SK-N-SH treated with all-trans-retinoic acid at 6 μM for 48 hours (cell line): ENCODE data around the gene ALOX5.

ENCODE experiments used
- ATAC-seq: fragments of 200-7000 bp; cut with Tn5 transposase; 3 replicates; pipeline ENCODE4 v1.9.1; 2020; ENCODE audit warnings: mild to moderate bottlenecking, moderate library complexity
- ARNTL ChIP-seq: fragments of 450-650 bp; formaldehyde crosslinking; IDR thresholded peaks from 2 replicates; pipeline ENCODE4 v1.5.0; 2020; ENCODE audit warnings: low read depth, mild to moderate bottlenecking, moderate library complexity, borderline replicate concordance
- BACH2 ChIP-seq: fragments of 250-450 bp; sonication (Bioruptor Pico); IDR thresholded peaks from 2 replicates; pipeline ENCODE4 v1.9.0; 2021; ENCODE audit warnings: mild to moderate bottlenecking, borderline replicate concordance
- CSDC2 ChIP-seq: fragments of 250-450 bp; sonication (Bioruptor Pico); IDR thresholded peaks from 2 replicates; pipeline ENCODE4 v1.5.0; 2020; ENCODE audit warnings: mild to moderate bottlenecking, moderate library complexity
- ESRRG ChIP-seq: fragments of 250-450 bp; sonication (Bioruptor Pico); IDR thresholded peaks from 2 replicates; pipeline ENCODE4 v1.6.1; 2021; ENCODE audit warnings: mild to moderate bottlenecking
- ISL1 ChIP-seq: fragments of 250-450 bp; sonication (Bioruptor Pico); IDR thresholded peaks from 2 replicates; pipeline ENCODE4 v2.1.2; 2022; ENCODE audit warnings: mild to moderate bottlenecking, moderate library complexity
- OSR1 ChIP-seq: fragments of 250-450 bp; sonication (Bioruptor Pico); IDR thresholded peaks from 2 replicates; pipeline ENCODE4 v1.8.0; 2022; ENCODE audit warnings: moderate library complexity, mild to moderate bottlenecking, inconsistent platforms
- PPARA ChIP-seq: fragments of 250-450 bp; sonication (Bioruptor Pico); IDR thresholded peaks from 2 replicates; pipeline ENCODE4 v1.5.0; 2020; ENCODE audit warnings: mild to moderate bottlenecking, borderline replicate concordance
- RARB ChIP-seq: fragments of 250-450 bp; sonication (Bioruptor Pico); IDR thresholded peaks from 2 replicates; pipeline ENCODE4 v1.8.0; 2021; ENCODE audit warnings: mild to moderate bottlenecking, moderate library complexity
- SNAI2 ChIP-seq: fragments of 250-450 bp; sonication (Bioruptor Pico); IDR thresholded peaks from 2 replicates; pipeline ENCODE4 v1.5.0; 2020; ENCODE audit warnings: mild to moderate bottlenecking, moderate library complexity
- TCF4 ChIP-seq: fragments of 250-450 bp; sonication (Bioruptor Pico); IDR thresholded peaks from 2 replicates; pipeline ENCODE4 v1.8.0; 2021; ENCODE audit warnings: mild to moderate bottlenecking, moderate library complexity, borderline replicate concordance
- TOX ChIP-seq: fragments of 250-450 bp; sonication (Bioruptor Pico); IDR thresholded peaks from 2 replicates; pipeline ENCODE4 v1.8.0; 2021; ENCODE audit warnings: mild to moderate bottlenecking, moderate library complexity, borderline replicate concordance
- ZC3H10 ChIP-seq: fragments of 250-450 bp; sonication (Bioruptor Pico); IDR thresholded peaks from 2 replicates; pipeline ENCODE4 v1.5.1; 2021; ENCODE audit warnings: mild to moderate bottlenecking, moderate library complexity
- ZFP3 ChIP-seq: fragments of 250-450 bp; sonication (Bioruptor Pico); IDR thresholded peaks from 2 replicates; pipeline ENCODE4 v1.5.0; 2020; ENCODE audit warnings: mild to moderate bottlenecking, moderate library complexity
- ZFP30 ChIP-seq: fragments of 450-650 bp; formaldehyde crosslinking; IDR thresholded peaks from 2 replicates; pipeline ENCODE4 v1.5.0; 2022; ENCODE audit warnings: mild to moderate bottlenecking, moderate library complexity
- ZNF565 ChIP-seq: fragments of 450-650 bp; formaldehyde crosslinking; conservative IDR thresholded peaks from 2 replicates; pipeline ENCODE4 v1.5.0; 2020; ENCODE audit warnings: low read depth, mild to moderate bottlenecking, moderate library complexity
- ZNF70 ChIP-seq: fragments of 450-650 bp; formaldehyde crosslinking; IDR thresholded peaks from 2 replicates; pipeline ENCODE4 v1.5.0; 2020; ENCODE audit warnings: mild to moderate bottlenecking, moderate library complexity
- ZNF8 ChIP-seq: fragments of 450-650 bp; formaldehyde crosslinking; IDR thresholded peaks from 2 replicates; pipeline ENCODE4 v1.5.0; 2020; ENCODE audit warnings: mild to moderate bottlenecking, moderate library complexity
- TF ChIP-seq, protein P1 (sequence below): fragments of 250-450 bp; sonication (Bioruptor Pico); IDR thresholded peaks from 2 replicates; pipeline ENCODE4 v1.5.1; 2021; ENCODE audit warnings: mild to moderate bottlenecking, moderate library complexity
- TF ChIP-seq, protein P2 (sequence below): fragments of 250-450 bp; sonication (Bioruptor Pico); IDR thresholded peaks from 2 replicates; pipeline ENCODE4 v1.8.0; 2021; ENCODE audit warnings: low read depth, mild to moderate bottlenecking, moderate library complexity, borderline replicate concordance
- TF ChIP-seq, protein P3 (sequence below): fragments of 250-450 bp; sonication (Bioruptor Pico); IDR thresholded peaks from 2 replicates; pipeline ENCODE4 v1.5.1; 2020; ENCODE audit warnings: low read depth, mild to moderate bottlenecking, moderate library complexity
- TF ChIP-seq, protein P4 (sequence below): fragments of 250-450 bp; sonication (Bioruptor Pico); IDR thresholded peaks from 2 replicates; pipeline ENCODE4 v1.8.0; 2020; ENCODE audit warnings: mild to moderate bottlenecking, moderate library complexity, borderline replicate concordance
- TF ChIP-seq, protein P5 (sequence below): fragments of 250-450 bp; sonication (Bioruptor Pico); IDR thresholded peaks from 2 replicates; pipeline ENCODE4 v1.5.0; 2020; ENCODE audit warnings: mild to moderate bottlenecking, moderate library complexity

Gene ALOX5

DNA sequence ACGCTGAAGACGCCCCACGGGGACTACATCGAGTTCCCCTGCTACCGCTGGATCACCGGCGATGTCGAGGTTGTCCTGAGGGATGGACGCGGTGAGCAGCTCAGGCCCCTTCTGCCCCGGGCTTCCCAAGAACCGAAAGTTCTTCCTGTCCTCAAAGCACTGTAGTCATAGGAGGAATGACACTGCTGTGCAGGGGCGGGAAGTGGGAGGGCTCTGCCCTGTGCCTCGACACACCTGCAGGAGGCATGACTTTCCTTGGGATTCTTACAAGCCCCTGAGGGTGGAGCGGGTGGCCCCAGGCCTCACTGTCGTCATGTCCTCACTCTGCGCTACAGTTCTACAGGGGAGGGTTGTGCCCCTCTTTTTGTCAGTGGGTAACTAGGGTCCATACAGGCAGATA, 8.6 kb downstream of the ALOX5 start (continued):
- TF ChIP-seq, protein P1, sequence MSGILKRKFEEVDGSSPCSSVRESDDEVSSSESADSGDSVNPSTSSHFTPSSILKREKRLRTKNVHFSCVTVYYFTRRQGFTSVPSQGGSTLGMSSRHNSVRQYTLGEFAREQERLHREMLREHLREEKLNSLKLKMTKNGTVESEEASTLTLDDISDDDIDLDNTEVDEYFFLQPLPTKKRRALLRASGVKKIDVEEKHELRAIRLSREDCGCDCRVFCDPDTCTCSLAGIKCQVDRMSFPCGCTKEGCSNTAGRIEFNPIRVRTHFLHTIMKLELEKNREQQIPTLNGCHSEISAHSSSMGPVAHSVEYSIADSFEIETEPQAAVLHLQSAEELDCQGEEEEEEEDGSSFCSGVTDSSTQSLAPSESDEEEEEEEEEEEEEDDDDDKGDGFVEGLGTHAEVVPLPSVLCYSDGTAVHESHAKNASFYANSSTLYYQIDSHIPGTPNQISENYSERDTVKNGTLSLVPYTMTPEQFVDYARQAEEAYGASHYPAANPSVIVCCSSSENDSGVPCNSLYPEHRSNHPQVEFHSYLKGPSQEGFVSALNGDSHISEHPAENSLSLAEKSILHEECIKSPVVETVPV (CRISPR knock-in tag) = no peak
- TF ChIP-seq SNAI2 (CRISPR knock-in tag) = no peak
- TF ChIP-seq CSDC2 = no peak
- no peak for TF ChIP-seq ZFP30 (CRISPR knock-in tag)
- no peak for TF ChIP-seq ARNTL
- no peak for TF ChIP-seq ZNF70
- TF ChIP-seq, protein P2, sequence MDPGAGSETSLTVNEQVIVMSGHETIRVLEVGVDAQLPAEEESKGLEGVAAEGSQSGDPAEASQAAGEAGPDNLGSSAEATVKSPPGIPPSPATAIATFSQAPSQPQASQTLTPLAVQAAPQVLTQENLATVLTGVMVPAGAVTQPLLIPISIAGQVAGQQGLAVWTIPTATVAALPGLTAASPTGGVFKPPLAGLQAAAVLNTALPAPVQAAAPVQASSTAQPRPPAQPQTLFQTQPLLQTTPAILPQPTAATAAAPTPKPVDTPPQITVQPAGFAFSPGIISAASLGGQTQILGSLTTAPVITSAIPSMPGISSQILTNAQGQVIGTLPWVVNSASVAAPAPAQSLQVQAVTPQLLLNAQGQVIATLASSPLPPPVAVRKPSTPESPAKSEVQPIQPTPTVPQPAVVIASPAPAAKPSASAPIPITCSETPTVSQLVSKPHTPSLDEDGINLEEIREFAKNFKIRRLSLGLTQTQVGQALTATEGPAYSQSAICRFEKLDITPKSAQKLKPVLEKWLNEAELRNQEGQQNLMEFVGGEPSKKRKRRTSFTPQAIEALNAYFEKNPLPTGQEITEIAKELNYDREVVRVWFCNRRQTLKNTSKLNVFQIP (CRISPR knock-in tag) = no peak
- no peak for TF ChIP-seq TOX (CRISPR knock-in tag)
- TF ChIP-seq BACH2 = no peak
- TF ChIP-seq ZC3H10 = no peak
- TF ChIP-seq, protein P3, sequence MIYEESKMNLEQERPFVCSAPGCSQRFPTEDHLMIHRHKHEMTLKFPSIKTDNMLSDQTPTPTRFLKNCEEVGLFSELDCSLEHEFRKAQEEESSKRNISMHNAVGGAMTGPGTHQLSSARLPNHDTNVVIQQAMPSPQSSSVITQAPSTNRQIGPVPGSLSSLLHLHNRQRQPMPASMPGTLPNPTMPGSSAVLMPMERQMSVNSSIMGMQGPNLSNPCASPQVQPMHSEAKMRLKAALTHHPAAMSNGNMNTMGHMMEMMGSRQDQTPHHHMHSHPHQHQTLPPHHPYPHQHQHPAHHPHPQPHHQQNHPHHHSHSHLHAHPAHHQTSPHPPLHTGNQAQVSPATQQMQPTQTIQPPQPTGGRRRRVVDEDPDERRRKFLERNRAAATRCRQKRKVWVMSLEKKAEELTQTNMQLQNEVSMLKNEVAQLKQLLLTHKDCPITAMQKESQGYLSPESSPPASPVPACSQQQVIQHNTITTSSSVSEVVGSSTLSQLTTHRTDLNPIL = no peak

DNA sequence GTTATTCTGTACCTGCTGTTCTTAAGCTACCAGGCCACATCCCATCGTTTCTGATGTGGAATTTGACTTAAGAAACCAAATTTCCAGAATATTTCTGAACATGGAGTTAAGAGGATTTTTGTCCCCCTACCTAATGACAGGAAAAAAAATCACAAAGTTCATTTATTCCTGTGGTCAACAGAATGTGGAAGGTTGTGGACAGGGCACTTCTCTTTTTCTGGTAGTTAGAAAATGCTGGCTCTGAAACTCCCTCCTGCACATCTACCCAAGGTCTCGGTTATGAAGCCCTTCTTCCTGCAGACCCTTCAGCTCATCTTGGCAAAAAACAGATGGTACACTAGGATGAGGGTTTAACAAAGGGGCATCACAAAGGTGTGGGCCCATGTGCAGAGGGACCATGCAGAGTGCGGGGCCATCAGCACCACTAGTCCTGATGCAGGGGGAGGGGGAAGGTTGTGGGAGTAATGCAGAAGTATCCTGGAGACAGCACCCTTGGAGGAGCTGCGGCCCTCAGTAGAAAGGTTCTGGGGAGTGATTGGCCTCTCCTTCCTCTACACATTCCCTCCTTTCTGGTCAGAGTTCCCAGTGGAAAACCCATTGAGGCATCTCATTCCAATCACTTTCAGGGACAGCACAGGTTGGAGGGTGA, 9.8 kb downstream of the ALOX5 start:
- no peak for ATAC-seq
- TF ChIP-seq ZNF8 (CRISPR knock-in tag) (no peak), ZNF565 (CRISPR knock-in tag) (no peak), ZNF70 (no peak), OSR1 (CRISPR knock-in tag) (no peak), TCF4 (CRISPR knock-in tag) (no peak), ISL1 (no peak), BACH2 (no peak), ZC3H10 (no peak), ESRRG (CRISPR knock-in tag) (no peak), SNAI2 (CRISPR knock-in tag) (no peak), ZFP3 (CRISPR knock-in tag) (no peak), RARB (CRISPR knock-in tag) (no peak), ZFP30 (CRISPR knock-in tag) (no peak), TOX (CRISPR knock-in tag) (no peak), PPARA (CRISPR knock-in tag) (no peak)
- TF ChIP-seq, protein P3 = no peak
- TF ChIP-seq, protein P4, sequence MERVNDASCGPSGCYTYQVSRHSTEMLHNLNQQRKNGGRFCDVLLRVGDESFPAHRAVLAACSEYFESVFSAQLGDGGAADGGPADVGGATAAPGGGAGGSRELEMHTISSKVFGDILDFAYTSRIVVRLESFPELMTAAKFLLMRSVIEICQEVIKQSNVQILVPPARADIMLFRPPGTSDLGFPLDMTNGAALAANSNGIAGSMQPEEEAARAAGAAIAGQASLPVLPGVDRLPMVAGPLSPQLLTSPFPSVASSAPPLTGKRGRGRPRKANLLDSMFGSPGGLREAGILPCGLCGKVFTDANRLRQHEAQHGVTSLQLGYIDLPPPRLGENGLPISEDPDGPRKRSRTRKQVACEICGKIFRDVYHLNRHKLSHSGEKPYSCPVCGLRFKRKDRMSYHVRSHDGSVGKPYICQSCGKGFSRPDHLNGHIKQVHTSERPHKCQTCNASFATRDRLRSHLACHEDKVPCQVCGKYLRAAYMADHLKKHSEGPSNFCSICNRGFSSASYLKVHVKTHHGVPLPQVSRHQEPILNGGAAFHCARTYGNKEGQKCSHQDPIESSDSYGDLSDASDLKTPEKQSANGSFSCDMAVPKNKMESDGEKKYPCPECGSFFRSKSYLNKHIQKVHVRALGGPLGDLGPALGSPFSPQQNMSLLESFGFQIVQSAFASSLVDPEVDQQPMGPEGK (CRISPR knock-in tag) = no peak
- TF ChIP-seq, protein P2 (CRISPR knock-in tag) = no peak
- TF ChIP-seq, protein P1 (CRISPR knock-in tag) = no peak
- TF ChIP-seq, protein P5, sequence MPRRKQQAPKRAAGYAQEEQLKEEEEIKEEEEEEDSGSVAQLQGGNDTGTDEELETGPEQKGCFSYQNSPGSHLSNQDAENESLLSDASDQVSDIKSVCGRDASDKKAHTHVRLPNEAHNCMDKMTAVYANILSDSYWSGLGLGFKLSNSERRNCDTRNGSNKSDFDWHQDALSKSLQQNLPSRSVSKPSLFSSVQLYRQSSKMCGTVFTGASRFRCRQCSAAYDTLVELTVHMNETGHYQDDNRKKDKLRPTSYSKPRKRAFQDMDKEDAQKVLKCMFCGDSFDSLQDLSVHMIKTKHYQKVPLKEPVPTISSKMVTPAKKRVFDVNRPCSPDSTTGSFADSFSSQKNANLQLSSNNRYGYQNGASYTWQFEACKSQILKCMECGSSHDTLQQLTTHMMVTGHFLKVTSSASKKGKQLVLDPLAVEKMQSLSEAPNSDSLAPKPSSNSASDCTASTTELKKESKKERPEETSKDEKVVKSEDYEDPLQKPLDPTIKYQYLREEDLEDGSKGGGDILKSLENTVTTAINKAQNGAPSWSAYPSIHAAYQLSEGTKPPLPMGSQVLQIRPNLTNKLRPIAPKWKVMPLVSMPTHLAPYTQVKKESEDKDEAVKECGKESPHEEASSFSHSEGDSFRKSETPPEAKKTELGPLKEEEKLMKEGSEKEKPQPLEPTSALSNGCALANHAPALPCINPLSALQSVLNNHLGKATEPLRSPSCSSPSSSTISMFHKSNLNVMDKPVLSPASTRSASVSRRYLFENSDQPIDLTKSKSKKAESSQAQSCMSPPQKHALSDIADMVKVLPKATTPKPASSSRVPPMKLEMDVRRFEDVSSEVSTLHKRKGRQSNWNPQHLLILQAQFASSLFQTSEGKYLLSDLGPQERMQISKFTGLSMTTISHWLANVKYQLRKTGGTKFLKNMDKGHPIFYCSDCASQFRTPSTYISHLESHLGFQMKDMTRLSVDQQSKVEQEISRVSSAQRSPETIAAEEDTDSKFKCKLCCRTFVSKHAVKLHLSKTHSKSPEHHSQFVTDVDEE (CRISPR knock-in tag) = no peak
